Keratinocyte (primary cell): Measurements from ENCODE around the gene USP20. TPM values are rescaled to one million over a fixed set of nuclear protein-coding genes. Genes with fewer than 3 reads are reported as not detected.

Experiments used
- DNase-seq: peaks from one replicate; pipeline ENCODE4 v3.0.0-alpha.2; 2011; ENCODE audit warnings: low read depth, missing footprints, low spot score
- FAIRE-seq: peaks from 2 replicates; lab custom pipeline; 2011; peaks lifted over from hg19 to GRCh38; lab: Jason Lieb, UNC
- H2AFZ ChIP-seq: 2 replicates; pipeline ENCODE4 v1.6.0; 2012; ENCODE audit warnings: low read length, control low read depth, inconsistent platforms; ENCODE audit not compliant: control insufficient read depth
- H3K27ac ChIP-seq: 2 replicates; pipeline ENCODE4 v1.5.1; 2011; ENCODE audit warnings: low read length; ENCODE audit not compliant: control insufficient read depth, insufficient read depth
- H3K27me3 ChIP-seq: 3 replicates; pipeline ENCODE4 v1.6.0; 2011; ENCODE audit warnings: low read length; ENCODE audit not compliant: control insufficient read depth, insufficient read depth; ENCODE audit errors: extremely low read depth
- H3K36me3 ChIP-seq, 2 experiments: 2 replicates in 1 of 2; 3 replicates in 1 of 2; pipeline ENCODE4 v1.5.1; 2011; ENCODE audit warnings: low read length in 2 of 2, mild to moderate bottlenecking in 1 of 2; ENCODE audit not compliant: control insufficient read depth in 2 of 2, insufficient read depth in 2 of 2; ENCODE audit errors: extremely low read depth in 1 of 2
- H3K4me1 ChIP-seq: 3 replicates; pipeline ENCODE4 v1.5.1; 2011; ENCODE audit warnings: low read length; ENCODE audit not compliant: control insufficient read depth, insufficient read depth; ENCODE audit errors: extremely low read depth
- H3K4me2 ChIP-seq: 3 replicates; pipeline ENCODE4 v1.6.0; 2011; ENCODE audit warnings: low read depth, low read length; ENCODE audit not compliant: control insufficient read depth, insufficient read depth; ENCODE audit errors: extremely low read depth
- H3K4me3 ChIP-seq, 3 experiments: fragments of 200-600 bp in 1 of 3; sonication (generic) in 1 of 3; 2 replicates in 2 of 3; 3 replicates in 1 of 3; pipeline ENCODE4 v1.5.1; 2011 to 2016; ENCODE audit warnings: low read length in 3 of 3, mild to moderate bottlenecking in 3 of 3, control low read depth in 2 of 3, inconsistent platforms in 1 of 3, low read depth in 1 of 3, mixed read lengths in 1 of 3, mixed run types in 1 of 3, moderate library complexity in 1 of 3; ENCODE audit not compliant: control insufficient read depth in 2 of 3, insufficient read depth in 2 of 3; ENCODE audit errors: extremely low read depth in 1 of 3
- H3K79me2 ChIP-seq: 2 replicates; pipeline ENCODE4 v1.6.0; 2012; ENCODE audit warnings: low read length; ENCODE audit not compliant: control insufficient read depth, insufficient read depth
- H3K9ac ChIP-seq: 3 replicates; pipeline ENCODE4 v1.6.0; 2011; ENCODE audit warnings: low read length; ENCODE audit not compliant: control insufficient read depth, insufficient read depth; ENCODE audit errors: extremely low read depth
- H3K9me1 ChIP-seq: 3 replicates; pipeline ENCODE4 v1.6.0; 2011; ENCODE audit warnings: low read length; ENCODE audit not compliant: control insufficient read depth, insufficient read depth; ENCODE audit errors: extremely low read depth
- H3K9me3 ChIP-seq: 2 replicates; pipeline ENCODE4 v1.5.1; 2012; ENCODE audit warnings: low read depth, low read length; ENCODE audit not compliant: control insufficient read depth
- H4K20me1 ChIP-seq: 3 replicates; pipeline ENCODE4 v1.6.0; 2011; ENCODE audit warnings: low read length; ENCODE audit not compliant: control insufficient read depth, insufficient read depth; ENCODE audit errors: extremely low read depth
- EZH2 ChIP-seq: IDR thresholded peaks from one replicate; pipeline ENCODE4 v1.6.1; 2012; ENCODE audit warnings: inconsistent platforms, mild to moderate bottlenecking, low read length, moderate library complexity
- dilution Hi-C: fragments of 300-500 bp; cut with MboI; formaldehyde crosslinking; loops from one replicate; pipeline ENCODE4 v1.7.0; 2020; ENCODE audit warnings: low sequenced_read_pairs; ENCODE audit not compliant: extremely low pct_ligation_motif_present
- polyA plus RNA-seq, 5 experiments: library from polyadenylated mRNA; depleted of rRNA in 3 of 5; stranded (reverse) in 3 of 5; stranded (forward) in 1 of 5; unstranded in 1 of 5; fragments of >200 nt; gene quantifications; 1 replicate in 1 of 5; 2 replicates in 3 of 5; 3 replicates in 1 of 5; pipeline versions ENCODE4 v1.2.1 to v1.2.3, GENCODE V29; 2011 to 2012; ENCODE audit warnings: missing spikeins in 2 of 5, low read depth in 1 of 5, low replicate concordance in 1 of 5
- TF ChIP-seq, protein P1 (sequence below), 3 experiments: IDR thresholded peaks in 1 of 3; conservative IDR thresholded peaks in 1 of 3; optimal IDR thresholded peaks in 1 of 3; 2 replicates in 2 of 3; 3 replicates in 1 of 3; pipeline versions ENCODE3 to v1.5.1; 2011; ENCODE audit warnings: low read length in 3 of 3, mild to moderate bottlenecking in 3 of 3, moderate library complexity in 2 of 3, control low read depth in 1 of 3, inconsistent platforms in 1 of 3; ENCODE audit not compliant: insufficient read depth in 2 of 3; ENCODE audit errors: extremely low read depth in 1 of 3

The USP20 gene
- polyA plus RNA-seq, 1 donor (not counting 4 experiments of a cell fraction or from before 2014, with no cell fraction given) = 6.4 TPM

DNA sequence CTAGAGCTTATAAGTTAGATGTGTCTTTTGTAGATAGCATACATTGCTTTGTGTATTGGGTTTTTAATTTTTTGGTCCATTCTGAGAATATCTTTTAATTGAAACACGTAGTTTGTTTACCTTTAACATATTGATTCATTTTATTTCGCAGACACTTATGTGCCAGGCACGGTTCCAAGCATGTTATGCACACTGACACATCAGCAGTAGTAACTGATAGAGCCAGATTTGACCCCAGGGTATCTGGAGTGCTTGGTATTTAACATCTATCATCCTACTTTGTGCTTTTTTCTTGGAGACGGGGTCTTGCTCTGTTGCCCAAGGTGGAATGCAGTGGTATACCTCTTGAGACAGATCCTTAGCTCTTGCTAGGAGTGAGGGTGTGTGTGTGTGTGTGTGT lies 71.9 kb downstream of the USP20 start:
- no peak overlapping the region for H3K4me3 ChIP-seq
- no peaks in the 10 kb centered on the region for H3K9me3 ChIP-seq
- no peak overlapping the region for H3K27ac ChIP-seq
- H3K27me3 ChIP-seq = no peaks in the 10 kb centered on the region
- peaks cover 19% of the 10 kb centered on the region for H3K4me1 ChIP-seq
- no peaks in the 10 kb centered on the region for H3K9me1 ChIP-seq
- dilution Hi-C loops = no loop called here
- FAIRE-seq (no peak), DNase-seq (no peak)
- no peak overlapping the region for H2AFZ ChIP-seq
- TF ChIP-seq, protein P1, sequence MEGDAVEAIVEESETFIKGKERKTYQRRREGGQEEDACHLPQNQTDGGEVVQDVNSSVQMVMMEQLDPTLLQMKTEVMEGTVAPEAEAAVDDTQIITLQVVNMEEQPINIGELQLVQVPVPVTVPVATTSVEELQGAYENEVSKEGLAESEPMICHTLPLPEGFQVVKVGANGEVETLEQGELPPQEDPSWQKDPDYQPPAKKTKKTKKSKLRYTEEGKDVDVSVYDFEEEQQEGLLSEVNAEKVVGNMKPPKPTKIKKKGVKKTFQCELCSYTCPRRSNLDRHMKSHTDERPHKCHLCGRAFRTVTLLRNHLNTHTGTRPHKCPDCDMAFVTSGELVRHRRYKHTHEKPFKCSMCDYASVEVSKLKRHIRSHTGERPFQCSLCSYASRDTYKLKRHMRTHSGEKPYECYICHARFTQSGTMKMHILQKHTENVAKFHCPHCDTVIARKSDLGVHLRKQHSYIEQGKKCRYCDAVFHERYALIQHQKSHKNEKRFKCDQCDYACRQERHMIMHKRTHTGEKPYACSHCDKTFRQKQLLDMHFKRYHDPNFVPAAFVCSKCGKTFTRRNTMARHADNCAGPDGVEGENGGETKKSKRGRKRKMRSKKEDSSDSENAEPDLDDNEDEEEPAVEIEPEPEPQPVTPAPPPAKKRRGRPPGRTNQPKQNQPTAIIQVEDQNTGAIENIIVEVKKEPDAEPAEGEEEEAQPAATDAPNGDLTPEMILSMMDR (optimal IDR thresholded peaks at IDR 0.05 in 1 of 3, IDR thresholded peaks at IDR 0.05 in 1 of 3, conservative IDR thresholded peaks at IDR 0.05 in 1 of 3; ENCODE audit: extremely low read depth in 1 of 3, insufficient read depth in 2 of 3, low read length in 3 of 3) = no peak
- TF ChIP-seq EZH2 = no peak
- H4K20me1 ChIP-seq = no peaks in the 10 kb centered on the region
- H3K79me2 ChIP-seq = no peaks in the 10 kb centered on the region
- H3K4me2 ChIP-seq = peak overlapping the region; percentile 16
- H3K9ac ChIP-seq = no peak overlapping the region
- H3K36me3 ChIP-seq = peaks cover 0 to 2% of the 10 kb centered on the region in 2 experiments

- Histone ChIP-seq H4K20me1 (no peaks in the 10 kb centered on the region), H3K4me1 (peaks cover 19% of the 10 kb centered on the region), H3K9me1 (no peaks in the 10 kb centered on the region), H3K4me3 (no peak overlapping the region), H3K27me3 (no peaks in the 10 kb centered on the region), H3K9ac (no peak overlapping the region), H2AFZ (no peak overlapping the region), H3K4me2 (no peak overlapping the region), H3K27ac (no peak overlapping the region), H3K9me3 (no peaks in the 10 kb centered on the region), H3K79me2 (no peaks in the 10 kb centered on the region), H3K36me3 (no peaks in the 10 kb centered on the region)
- FAIRE-seq = no peak
- TF ChIP-seq, protein P1 (optimal IDR thresholded peaks at IDR 0.05 in 1 of 3, IDR thresholded peaks at IDR 0.05 in 1 of 3, conservative IDR thresholded peaks at IDR 0.05 in 1 of 3; ENCODE audit: extremely low read depth in 1 of 3, insufficient read depth in 2 of 3, low read length in 3 of 3) = no peak
- DNase-seq = no peak
- dilution Hi-C loops = no loop called here
Observed at GRCh38 chr9:129908906-129909305, 73.6 kb downstream of the USP20 start.
